GM08714 (cell line): ENCODE data around the gene GPX5.

Experiments used
- H3K4me3 ChIP-seq: fragments of 200-500 bp; sonication (Bioruptor generic); 2 replicates; pipeline ENCODE4 v1.5.1; 2014; ENCODE audit warnings: mild to moderate bottlenecking, low read length, inconsistent platforms
- ZNF274 ChIP-seq: IDR thresholded peaks from 2 replicates; pipeline ENCODE4 v1.6.1; 2012; ENCODE audit warnings: mild to moderate bottlenecking, low read depth, low read length

Gene GPX5

DNA sequence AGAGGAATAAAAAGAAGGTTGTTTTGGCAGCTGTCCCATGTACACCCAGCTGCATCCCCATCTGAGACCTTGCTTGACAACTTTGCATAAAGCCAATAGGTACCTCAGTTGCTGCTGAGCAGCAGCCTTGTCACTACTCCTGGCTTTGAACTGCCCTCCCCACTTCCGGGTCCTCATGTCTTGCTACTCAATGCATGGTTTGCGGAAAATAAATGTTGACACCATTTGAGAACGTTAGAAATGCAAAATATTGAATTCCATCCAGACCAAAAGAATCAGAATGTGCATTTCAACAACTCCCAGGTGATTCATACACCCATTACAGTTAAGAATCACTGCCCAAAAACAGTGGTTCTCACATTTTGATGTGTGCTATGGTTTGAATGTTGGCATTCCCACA, 32.9 kb downstream of the GPX5 start:
- H3K4me3 ChIP-seq: no peak overlapping the region
- TF ChIP-seq ZNF274: no peak

DNA sequence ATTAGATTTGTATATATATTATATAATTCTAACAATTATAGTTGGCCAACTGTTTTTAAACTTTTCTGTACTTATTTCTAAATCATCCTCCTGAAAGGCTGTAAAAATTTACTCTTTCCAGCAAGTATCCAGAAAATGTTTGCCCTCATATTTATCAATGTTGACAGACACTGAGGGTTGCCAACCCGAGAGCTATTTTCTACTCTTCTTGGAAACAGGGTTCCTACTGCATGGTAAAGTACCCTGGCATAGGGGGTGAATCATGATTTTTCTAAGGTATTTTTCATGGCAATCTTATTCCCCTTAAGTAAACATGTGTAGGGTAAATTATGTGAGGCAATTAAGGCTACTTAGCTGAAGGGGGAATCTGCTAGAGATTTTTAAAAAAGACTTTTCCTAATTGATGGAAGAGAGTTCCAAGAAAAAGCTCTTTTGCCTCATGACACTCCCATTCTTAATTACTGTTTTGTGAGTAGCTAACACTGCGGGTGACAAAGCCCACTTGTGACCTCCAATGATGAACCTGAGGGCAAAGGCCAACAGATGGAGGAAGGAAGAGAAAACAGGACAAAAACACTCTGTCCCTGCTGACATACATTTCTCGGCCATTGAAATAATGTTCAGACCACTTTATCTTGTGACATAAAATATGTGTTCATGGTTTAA, 37.9 kb downstream of the GPX5 start:
- no peak for TF ChIP-seq ZNF274
- H3K4me3 ChIP-seq: no peak overlapping the region

DNA sequence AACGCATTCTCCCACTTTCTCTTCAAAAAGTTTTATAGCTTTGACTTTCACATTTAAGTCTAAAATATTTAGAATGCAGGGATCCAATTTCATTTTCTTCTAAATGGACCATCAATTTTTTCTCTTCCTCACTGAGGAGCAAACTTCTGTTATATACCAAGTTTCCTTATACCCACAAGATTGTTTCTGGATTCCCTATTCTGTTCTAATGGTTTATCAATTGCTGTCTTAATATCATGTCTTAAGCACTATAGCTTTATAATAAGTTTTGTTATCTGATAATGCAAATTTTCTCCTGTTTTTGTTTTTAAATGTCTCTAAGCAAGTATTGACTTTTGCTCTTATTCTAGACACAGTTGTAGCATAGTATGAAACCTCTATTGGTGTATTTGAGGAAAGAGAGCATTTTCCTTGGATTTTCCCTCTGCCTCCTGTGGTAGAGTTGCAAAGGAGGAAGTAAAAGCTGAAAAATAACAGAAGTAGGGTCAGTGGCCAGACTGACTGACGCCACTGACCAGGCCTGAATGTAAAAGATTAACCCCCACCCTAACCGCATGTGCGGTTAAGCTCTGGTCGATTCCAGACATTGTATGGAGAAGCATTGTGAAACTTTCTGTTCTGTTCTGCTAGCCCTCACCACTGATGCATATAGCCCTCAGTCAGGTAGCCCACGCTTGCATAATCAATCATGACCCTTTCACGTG, 40.3 kb downstream of the GPX5 start:
- no peak for TF ChIP-seq ZNF274
- no peak overlapping the region for H3K4me3 ChIP-seq

DNA sequence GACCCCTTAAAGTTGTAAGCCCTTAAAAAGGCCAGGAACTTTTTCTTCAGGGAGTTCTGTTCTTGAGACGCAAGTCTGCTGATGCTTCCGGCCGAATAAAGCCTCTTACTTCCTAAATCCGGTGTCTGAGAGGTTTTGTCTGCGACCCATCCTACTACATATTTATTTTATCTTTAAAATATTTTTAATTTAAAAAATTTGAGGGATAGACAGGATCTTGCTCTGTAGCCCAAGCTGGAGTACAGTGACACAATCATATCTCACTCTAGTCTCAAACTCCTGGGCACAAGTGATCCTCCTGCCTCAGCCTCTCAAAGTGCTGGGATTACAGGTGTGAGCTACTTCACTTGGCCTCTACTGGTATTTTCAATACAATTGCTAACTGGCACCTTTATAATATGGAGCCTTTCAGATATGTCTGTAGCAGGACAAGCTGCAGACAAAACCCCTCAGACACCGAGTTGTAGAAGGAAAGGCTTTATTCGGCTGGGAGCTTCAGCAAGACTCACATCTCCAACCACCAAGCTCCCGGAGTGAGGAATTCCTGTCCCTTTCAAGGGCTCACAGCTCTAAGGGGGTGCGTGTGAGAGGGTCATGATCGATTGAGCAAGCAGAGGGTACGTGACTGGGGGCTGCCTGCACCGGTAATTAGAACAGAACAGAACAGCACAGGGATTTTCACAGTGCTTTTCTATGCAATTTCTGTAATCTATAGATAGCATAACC, 41.0 kb downstream of the GPX5 start:
- no peak overlapping the region for H3K4me3 ChIP-seq
- no peak for TF ChIP-seq ZNF274

DNA sequence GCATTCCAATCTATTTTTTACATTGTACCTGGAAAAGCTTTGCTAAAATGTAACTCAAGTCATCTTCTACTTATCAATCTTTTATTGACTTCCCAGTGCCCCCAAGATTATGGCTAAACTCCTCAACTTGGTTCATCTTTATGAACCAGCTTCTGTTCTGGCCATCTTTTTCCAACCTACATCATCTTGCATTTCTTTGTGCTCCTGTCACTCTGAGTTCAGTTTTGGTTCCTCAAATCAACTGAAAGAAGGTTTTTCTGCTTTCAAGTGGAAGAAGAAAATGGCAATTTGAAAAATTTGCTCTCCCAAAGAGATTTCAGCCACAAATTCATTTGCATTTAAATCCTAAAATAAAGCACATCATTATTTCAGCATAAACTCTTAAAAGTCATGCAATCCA, 41.8 kb downstream of the GPX5 start:
- no peak overlapping the region for H3K4me3 ChIP-seq
- TF ChIP-seq ZNF274: no peak

DNA sequence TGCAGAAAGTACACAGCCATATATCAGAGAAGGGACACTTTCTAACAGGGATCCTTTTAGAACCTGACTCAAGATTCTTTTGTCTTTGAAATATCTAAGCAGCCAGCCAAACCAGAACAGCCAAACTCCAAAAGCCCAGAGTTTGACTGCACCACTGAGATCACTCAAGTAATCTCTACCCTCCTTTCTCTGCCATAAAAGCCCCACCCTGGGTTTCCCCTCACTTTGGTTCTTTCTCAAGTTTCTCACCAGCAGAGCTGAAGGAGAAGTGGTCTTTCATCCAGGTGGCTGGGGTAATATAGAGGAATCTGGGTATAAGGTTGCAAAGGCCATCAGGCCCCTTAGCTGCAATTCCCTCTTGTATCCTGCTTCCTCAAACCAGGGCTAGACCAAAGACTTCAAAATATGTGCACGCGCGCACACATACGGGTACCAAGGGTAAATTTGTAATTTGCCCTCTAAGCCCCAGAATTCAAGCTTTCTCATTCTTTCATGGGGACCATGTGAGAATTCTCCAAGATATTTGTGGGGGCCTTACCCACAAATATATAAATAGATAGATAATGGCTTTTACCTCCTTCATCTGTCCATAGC, 42.9 kb downstream of the GPX5 start:
- no peak for TF ChIP-seq ZNF274
- no peak overlapping the region for H3K4me3 ChIP-seq

DNA sequence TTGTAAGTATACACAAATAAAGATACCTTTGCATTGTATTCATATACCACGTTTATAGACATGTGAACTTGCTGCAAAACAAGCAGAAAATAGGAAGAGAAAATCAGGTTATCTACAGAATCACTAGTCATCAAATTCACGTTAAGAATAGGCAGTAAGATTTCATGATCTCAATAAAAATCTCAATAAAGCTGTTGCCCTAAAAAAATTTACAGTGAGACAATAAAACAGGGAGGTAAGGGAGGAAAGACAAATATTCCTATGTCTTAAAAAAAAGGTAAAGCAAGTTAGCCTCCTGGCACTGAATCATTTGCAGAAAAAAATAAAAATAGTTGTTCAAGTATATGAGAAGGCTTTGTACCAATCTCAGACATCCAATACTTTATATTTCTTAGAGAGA, 44.1 kb downstream of the GPX5 start:
- TF ChIP-seq ZNF274: no peak
- no peak overlapping the region for H3K4me3 ChIP-seq

DNA sequence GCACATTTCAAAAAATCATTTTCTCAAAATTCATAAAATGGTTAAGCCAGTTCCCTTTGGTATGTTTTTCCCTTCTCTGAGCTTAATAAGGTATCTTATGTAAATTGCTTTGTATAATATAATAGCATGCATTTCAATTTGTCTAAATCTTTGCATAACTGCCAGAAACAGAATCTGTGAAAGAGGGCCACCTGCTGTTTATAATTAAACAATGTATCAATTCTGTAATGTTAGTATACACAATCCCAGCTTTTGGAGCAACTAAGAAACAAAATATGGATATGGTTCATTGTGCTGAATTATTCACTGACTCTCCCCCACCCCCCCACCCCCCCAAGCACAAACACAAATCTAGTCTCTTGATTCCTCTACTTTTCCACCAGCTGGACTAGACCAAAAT, 54.8 kb downstream of the GPX5 start:
- no peak overlapping the region for H3K4me3 ChIP-seq
- TF ChIP-seq ZNF274: no peak

DNA sequence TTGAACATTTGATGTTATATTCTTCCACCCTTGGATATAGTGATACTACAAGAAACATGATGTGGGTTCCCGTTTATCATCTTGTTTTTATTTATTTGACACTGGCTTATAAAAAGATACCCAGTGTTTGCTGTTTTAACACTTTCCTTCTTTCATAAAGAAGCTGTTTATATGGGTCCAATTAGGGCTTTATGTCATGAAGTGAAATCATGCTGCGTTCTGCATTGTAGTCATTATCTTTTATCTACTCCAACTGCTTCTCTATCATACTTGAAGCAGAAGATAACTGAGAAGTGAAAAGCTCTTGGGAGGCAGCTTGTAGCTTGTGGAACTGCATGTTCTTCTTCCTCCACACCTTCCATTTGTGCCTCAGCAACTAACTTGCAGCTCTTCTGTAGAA, 57.8 kb downstream of the GPX5 start:
- no peak for TF ChIP-seq ZNF274
- no peak overlapping the region for H3K4me3 ChIP-seq
